KMS-11 (cell line): ENCODE results near the gene DNAJC27.

Experiments
- H2AFZ ChIP-seq: fragments of 200-600 bp; sonication (generic); 2 replicates; pipeline ENCODE4 v1.6.1; 2016; ENCODE audit warnings: antibody characterized with exemption, mixed run types, low read depth
- H3K27ac ChIP-seq: fragments of 200-600 bp; sonication (generic); 2 replicates; pipeline ENCODE4 v1.6.1; 2016; ENCODE audit warnings: mild to moderate bottlenecking, mixed run types
- H3K27me3 ChIP-seq: fragments of 200-600 bp; sonication (generic); 2 replicates; pipeline ENCODE4 v1.6.1; 2017; ENCODE audit warnings: mild to moderate bottlenecking, low read depth, mixed run types, moderate library complexity; ENCODE audit not compliant: insufficient read depth
- H3K36me3 ChIP-seq: fragments of 200-600 bp; sonication (generic); 2 replicates; pipeline ENCODE4 v1.6.1; 2017; ENCODE audit warnings: mild to moderate bottlenecking, mixed run types; ENCODE audit not compliant: insufficient read depth
- H3K4me1 ChIP-seq: fragments of 200-600 bp; sonication (generic); 2 replicates; pipeline ENCODE4 v1.6.1; 2016; ENCODE audit warnings: mild to moderate bottlenecking, low read depth, mixed run types; ENCODE audit not compliant: poor library complexity, severe bottlenecking
- H3K4me2 ChIP-seq: fragments of 200-600 bp; sonication (generic); 2 replicates; pipeline ENCODE4 v1.7.0; 2016; ENCODE audit warnings: mild to moderate bottlenecking, mixed run types
- H3K4me3 ChIP-seq: fragments of 200-600 bp; sonication (generic); IDR thresholded peaks from 2 replicates; pipeline ENCODE4 v1.6.1; 2017; ENCODE audit warnings: low read depth, low read length, mixed read lengths; ENCODE audit not compliant: insufficient read depth
- H3K79me2 ChIP-seq: fragments of 200-600 bp; sonication (generic); 2 replicates; pipeline ENCODE4 v1.6.1; 2016; ENCODE audit warnings: low read depth, mixed run types; ENCODE audit not compliant: insufficient read depth
- H3K9ac ChIP-seq: fragments of 200-600 bp; sonication (generic); 2 replicates; pipeline ENCODE4 v1.6.1; 2016; ENCODE audit warnings: mild to moderate bottlenecking, mixed run types
- H4K20me1 ChIP-seq: fragments of 200-600 bp; sonication (generic); 2 replicates; pipeline ENCODE4 v1.6.1; 2016; ENCODE audit warnings: mild to moderate bottlenecking, mixed run types; ENCODE audit not compliant: insufficient read depth
- TF ChIP-seq, protein P1 (sequence below): fragments of 200-600 bp; sonication (generic); conservative IDR thresholded peaks from 2 replicates; pipeline ENCODE4 v1.6.1; 2017; ENCODE audit warnings: low read depth, mild to moderate bottlenecking, antibody characterized with exemption, low read length, moderate library complexity, mixed read lengths

The DNAJC27 gene

DNA sequence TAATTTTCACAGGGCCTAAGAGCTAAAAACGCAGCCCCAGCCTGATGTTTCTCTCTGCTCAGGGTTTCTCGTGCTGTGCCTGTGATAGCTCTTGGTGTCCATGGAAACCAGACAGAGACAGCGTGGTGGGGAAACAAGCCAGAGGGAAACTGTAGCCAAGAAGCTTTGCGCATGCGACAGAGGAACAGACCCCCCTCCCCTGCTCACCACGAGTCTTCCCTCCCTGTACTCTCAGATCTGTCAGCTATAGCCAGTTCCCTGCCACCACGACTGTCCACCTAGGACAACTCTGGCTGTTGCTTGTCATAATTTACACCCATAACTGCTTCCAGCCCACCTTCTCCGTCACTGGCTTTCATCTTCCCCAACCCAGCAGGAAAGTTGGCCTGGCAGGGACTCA lies 13.2 kb upstream of the DNAJC27 start:
- Histone ChIP-seq H3K4me3 (no peak overlapping the region), H4K20me1 (no peaks in the 10 kb centered on the region), H3K36me3 (no peaks in the 10 kb centered on the region), H3K27ac (no peak overlapping the region), H3K27me3 (no peaks in the 10 kb centered on the region), H2AFZ (no peak overlapping the region), H3K4me1 (no peaks in the 10 kb centered on the region), H3K4me2 (no peak overlapping the region), H3K79me2 (no peaks in the 10 kb centered on the region), H3K9ac (no peak overlapping the region)
- TF ChIP-seq, protein P1, sequence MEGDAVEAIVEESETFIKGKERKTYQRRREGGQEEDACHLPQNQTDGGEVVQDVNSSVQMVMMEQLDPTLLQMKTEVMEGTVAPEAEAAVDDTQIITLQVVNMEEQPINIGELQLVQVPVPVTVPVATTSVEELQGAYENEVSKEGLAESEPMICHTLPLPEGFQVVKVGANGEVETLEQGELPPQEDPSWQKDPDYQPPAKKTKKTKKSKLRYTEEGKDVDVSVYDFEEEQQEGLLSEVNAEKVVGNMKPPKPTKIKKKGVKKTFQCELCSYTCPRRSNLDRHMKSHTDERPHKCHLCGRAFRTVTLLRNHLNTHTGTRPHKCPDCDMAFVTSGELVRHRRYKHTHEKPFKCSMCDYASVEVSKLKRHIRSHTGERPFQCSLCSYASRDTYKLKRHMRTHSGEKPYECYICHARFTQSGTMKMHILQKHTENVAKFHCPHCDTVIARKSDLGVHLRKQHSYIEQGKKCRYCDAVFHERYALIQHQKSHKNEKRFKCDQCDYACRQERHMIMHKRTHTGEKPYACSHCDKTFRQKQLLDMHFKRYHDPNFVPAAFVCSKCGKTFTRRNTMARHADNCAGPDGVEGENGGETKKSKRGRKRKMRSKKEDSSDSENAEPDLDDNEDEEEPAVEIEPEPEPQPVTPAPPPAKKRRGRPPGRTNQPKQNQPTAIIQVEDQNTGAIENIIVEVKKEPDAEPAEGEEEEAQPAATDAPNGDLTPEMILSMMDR = no peak

DNA sequence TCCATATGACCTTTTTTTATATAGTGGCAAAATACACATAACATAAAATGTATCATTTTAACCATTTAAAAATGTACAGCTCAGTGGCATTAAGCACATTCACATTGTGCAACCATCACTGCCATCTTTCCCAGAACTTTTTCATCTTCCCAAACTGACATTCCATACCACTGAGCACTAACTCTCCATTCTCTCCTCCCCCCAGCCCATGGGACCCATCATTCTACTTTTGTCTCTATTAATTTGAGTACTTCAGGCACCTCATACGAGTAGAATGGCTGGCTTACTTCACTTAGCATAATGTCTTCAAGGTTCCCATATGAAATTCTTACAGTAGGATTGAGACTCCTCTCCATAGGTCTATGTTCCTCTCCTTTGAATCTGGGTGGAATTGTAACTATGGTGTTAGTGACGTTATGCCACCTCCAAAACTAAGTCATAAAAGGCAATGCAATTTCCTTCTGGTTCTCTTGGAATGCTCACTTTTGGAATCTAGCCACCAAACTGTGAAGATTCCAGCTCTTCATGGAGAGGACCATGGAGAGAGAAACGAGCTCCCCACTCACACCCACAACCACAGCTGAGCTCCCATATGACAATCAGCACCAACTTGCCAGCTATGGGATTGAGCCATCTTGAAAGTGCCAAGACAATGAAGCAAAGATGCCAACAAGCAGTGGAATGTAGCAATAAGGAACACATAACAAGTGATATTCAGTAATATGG lies 9.8 kb upstream of the DNAJC27 start:
- Histone ChIP-seq H3K9ac (no peak overlapping the region), H3K79me2 (no peaks in the 10 kb centered on the region), H3K4me3 (no peak overlapping the region), H4K20me1 (no peaks in the 10 kb centered on the region), H3K4me1 (no peaks in the 10 kb centered on the region), H3K27ac (no peak overlapping the region), H3K4me2 (no peak overlapping the region), H2AFZ (no peak overlapping the region), H3K27me3 (no peaks in the 10 kb centered on the region), H3K36me3 (no peaks in the 10 kb centered on the region)
- TF ChIP-seq, protein P1 = no peak

DNA sequence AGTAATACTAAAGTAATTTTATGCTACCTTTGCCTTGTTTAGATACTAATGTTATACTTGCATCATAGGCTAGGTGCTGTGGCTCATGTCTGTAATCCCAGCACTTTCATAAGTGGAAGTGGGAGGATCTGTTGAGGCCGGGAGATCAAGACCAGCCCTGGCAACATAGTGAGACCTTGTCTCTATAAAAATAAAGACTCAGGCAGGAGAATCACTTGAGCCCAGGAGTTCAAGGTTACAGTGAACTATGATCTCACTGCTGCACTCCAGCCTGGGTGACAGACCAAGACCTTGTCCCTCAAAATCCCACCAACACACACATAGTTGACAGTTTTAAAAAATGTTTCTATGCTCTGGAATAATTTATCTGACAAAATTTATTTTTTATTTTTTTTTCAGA lies 6.9 kb upstream of the DNAJC27 start:
- no peak overlapping the region for H3K9ac ChIP-seq
- peaks cover 3% of the 10 kb centered on the region for H3K4me1 ChIP-seq
- TF ChIP-seq, protein P1 = no peak
- H2AFZ ChIP-seq = no peak overlapping the region
- no peak overlapping the region for H3K27ac ChIP-seq
- H4K20me1 ChIP-seq = no peaks in the 10 kb centered on the region
- no peak overlapping the region for H3K4me2 ChIP-seq
- H3K79me2 ChIP-seq = no peaks in the 10 kb centered on the region
- H3K27me3 ChIP-seq = no peaks in the 10 kb centered on the region
- H3K4me3 ChIP-seq = no peak overlapping the region
- no peaks in the 10 kb centered on the region for H3K36me3 ChIP-seq

DNA sequence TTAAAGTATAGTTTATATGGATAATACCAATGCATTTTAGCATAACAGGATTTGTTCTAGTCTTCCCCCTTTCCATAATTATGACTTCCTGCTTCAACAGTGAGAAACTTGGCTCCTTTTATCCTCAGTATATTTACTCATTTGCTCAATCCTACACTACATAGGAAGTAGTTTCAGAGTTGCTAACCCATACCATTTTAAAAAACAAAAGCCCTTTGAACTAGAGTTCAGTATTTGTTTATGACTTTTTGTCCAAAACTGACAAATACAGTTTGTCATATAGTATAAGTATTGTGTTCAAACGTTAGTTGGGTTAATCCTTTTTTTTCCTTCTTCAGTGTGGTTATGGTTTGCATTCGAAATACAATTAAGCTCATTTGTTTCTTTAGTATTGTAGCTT lies 5.9 kb upstream of the DNAJC27 start:
- H3K4me2 ChIP-seq = no peak overlapping the region
- H3K36me3 ChIP-seq = no peaks in the 10 kb centered on the region
- peaks cover 7% of the 10 kb centered on the region; the same call in 1 of the 2 replicates for H3K79me2 ChIP-seq
- no peaks in the 10 kb centered on the region for H4K20me1 ChIP-seq
- no peak overlapping the region for H3K4me3 ChIP-seq
- H3K27ac ChIP-seq = no peak overlapping the region
- H3K4me1 ChIP-seq = peaks cover 8% of the 10 kb centered on the region
- H3K27me3 ChIP-seq = no peaks in the 10 kb centered on the region
- H3K9ac ChIP-seq = no peak overlapping the region
- no peak overlapping the region for H2AFZ ChIP-seq
- TF ChIP-seq, protein P1 = no peak
